ENCODE results near the gene FAM163B.
A peak's percentile ranks its signal among the peaks of the same experiment; 100 is the strongest.

FAM163B gene

DNA sequence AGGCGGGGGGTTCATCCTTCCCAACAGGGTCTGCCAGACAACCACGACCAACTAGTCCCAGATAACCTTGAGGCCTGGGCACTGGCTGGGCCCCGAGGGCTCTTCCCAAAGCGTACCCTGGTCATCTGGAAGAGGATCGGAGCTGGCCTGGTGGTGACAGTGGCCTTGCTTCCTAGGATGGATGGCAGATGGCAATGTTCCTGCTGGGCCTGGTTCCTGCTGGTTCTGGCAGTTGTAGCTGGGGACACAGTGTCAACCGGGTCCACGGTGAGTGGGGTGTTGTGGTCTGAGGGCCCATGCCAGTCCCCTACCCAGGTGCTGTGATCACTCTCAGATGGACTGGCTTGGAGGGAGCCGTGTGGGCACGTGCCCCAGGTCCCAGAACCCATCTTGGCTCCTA lies 72.7 kb downstream of the FAM163B start:
- Histone ChIP-seq H3K27ac (no peak overlapping the region), H3K4me3 (no peak overlapping the region)

DNA sequence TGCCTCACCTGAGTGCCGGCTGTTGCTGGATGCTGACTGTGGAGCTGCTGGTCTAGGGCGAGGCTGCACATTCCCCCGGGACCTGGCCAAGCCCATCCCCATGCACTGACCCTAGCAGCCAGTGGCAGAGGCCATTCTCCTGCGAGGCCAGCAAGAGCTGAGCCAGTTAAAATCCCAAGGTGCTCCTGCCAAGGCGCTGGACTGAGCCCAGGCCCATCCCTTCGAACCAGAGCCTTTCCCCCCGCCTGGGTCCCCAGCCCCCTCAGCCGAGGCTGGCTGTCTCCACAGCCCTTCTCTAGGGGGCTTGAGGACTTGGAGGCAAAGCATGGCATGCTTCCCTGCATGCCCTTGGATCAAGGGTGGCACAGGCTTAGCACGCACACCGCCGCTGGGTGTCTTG lies 73.1 kb downstream of the FAM163B start:
- H3K27ac ChIP-seq, result no peak overlapping the region
- H3K4me3 ChIP-seq, result no peak overlapping the region

DNA sequence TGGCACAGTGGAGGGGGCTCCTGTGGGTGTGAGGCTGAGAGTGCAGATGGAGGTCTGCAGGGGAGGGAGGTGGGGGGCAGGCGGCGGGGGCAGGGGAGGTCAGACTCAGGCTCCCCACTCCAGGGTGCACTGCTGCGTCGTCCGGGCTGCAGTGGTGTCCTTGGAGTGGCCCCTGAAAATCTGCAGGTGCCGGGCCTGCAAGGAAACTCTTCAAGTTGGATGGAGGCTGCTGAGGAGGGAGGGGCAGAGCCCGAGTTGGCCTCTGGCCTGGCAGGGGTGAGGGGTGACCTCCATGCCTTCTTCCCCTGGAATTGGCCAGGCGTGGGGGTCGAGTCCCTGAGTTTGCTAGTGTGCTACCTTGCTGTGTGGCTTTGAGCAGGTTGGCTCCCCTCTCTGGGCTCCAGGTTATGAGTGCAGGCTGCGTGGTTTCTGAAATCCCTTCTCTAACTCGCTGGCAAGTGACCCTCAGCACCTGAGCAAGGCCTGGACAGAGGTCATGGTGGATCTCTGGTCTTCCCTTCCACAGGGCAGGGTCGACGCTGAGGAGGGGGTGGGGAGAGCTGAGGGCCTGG lies 73.8 kb downstream of the FAM163B start:
- H3K27ac ChIP-seq, result no peak overlapping the region

DNA sequence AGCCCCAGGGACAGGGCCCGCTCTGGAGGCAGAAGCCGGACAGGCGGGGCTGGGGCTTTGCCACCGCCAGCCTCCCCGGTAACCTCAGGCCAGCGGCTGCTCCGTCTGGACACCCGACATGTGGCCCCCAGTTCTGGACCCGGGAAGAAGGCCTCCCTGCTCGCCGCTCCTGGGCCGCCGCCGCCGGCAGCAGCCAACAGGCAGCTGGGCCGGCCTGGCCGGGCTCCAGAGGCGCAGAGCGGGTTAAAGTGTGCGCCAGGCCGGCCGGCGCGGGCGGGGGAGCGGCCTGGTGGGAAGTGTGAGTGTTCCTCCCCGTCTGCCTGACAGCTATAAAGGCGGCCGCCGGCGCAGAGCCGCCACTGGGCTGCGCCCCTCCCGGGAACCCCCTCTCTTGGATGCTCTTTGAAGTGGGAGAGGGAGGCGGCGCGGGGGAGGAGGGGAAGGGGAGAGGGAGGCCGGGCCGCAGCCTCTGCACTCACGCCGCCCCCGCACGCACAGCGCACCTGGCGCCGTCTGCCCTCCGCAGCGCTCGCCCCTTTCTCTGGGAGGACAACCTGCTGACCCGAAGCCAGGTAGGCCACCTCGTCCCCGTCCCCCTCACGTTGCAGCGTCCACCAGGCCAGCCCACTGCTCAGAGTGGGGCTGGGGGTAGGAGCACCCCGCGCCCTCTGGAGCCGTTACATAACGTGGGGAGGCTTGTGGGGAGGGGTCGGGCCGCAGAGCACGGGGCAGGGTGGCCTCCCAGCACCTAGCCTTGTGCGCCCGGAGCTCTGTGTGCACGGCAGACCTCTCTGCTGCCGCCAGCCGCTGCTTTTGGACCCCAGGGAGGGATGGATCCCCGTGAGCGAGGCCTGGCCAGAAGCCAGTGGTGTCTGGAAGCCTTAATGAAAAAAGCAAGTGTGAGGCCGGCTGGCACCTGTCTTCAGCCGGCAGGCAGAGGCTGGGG lies 74.6 kb downstream of the FAM163B start, which contains the start of gene ADAMTSL2:
Gene ADAMTSL2, plus strand, starts transcription at position 359 of the 946 bp plus-strand sequence. CDS start 2,009 bp downstream, outside the sequence.
- H3K27ac ChIP-seq, result peak within 1 kb of the TSS in 7 of 21 experiments; percentile 5 to 47 (median 28)
- H3K4me3 ChIP-seq, result peak within 1 kb of the TSS; percentile 5 to 35 (median 19)

More for the DNA sequence above, 73.8 kb downstream of the FAM163B start:
- H3K4me3 ChIP-seq, result peak overlapping the region in 3 of 7 experiments; percentile 5 to 35 (median 26)

DNA sequence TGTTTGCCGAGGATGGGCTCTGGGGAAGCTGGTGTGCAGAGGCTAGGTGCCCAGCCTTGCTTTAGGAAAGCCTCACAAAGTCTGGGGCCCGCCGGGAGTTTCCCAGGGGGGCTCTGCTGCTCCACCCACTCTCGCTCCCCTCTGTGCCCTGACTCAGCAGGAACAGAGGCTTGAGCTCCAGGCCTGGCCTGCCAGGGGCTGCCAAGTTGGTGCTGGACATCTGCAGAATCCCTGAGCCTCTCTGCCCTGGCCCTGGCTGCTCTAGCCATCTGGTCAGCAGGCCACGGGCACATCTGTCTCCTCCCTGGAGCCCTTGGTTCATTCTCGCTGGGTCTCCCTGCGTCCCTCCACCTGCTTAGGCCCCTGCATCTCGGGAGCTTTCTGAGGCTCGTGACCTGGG lies 75.3 kb downstream of the FAM163B start:
- Histone ChIP-seq H3K27ac (peak overlapping the region in 1 of 21 experiments; percentile 47), H3K4me3 (no peak overlapping the region)

DNA sequence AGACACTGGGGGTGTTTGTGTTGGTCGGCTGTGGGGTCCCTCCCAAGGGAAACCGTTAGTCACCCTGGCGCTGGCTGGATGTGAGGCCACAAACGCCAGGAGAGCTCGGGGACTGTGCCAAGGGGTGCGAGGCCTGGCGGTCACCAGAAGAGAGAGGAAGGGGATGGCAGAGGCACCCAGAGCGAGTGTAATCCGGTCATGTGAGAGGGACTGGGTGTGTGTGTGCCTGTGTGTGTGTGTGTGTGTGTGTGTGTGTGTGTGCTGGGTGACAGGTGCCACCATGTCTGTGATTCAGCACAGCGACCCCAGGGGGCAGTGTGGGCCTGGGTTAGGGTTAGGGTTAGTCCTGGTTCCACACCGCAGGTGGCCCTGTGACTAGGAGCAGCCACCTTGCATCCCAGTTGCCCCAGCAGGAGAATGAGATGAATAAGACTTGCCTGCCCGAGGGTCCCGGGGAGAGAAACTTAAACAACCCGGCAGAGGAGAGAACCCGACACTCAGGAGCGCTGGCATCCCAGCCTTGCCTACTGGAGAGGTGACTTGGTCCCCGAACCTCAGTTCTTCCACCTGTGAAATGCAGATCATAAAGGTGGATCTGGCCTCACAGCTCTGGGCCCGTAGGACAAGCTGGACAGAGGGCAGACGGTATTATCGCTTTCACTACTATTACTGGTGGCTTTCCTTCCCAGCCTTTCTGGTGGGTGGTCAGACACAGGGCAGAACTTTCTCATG lies 76.1 kb downstream of the FAM163B start:
- Histone ChIP-seq H3K4me3 (no peak overlapping the region), H3K27ac (no peak overlapping the region)

DNA sequence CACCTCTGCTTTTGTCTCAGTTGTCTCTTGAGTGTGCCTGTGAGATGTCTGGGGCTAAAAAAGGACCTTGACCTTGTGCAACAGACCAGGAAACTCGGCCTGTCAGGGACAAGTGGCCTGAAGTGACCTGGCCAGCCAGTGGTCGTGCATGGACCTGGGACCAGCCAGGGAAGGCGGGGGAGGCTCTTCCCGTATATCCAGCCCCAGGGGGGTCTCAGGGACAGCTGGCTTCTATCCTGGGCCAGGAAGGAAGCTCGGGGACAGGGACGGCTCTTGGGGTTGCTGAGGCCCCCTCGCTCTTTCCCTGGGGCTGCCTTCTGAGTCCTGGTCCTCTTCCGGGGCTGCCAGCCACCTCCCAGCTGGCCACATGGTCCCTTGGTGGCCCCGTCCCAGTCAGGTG lies 77.9 kb downstream of the FAM163B start:
- Histone ChIP-seq H3K27ac (no peak overlapping the region), H3K4me3 (no peak overlapping the region)

DNA sequence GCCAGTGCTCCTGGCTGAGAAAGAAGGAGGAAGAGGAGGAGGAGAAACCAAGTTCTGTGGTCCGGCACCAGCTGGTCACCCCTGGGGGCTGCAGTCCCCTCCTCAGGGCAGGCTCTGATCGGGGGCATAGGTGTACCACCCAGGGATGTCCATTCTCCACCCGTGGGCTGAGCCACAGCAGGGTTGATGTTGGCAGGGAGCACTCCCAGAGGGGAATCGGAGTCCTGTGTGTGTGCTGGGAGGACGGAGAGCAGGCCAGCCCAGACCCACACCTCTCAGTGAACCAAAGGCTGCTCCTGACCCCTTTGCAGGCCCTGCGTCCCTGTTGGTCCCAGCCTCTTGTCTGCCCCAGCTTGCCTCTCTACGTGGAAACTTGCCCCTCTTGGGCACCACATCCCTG lies 79.3 kb downstream of the FAM163B start:
- H3K27ac ChIP-seq, result no peak overlapping the region
- H3K4me3 ChIP-seq, result no peak overlapping the region

DNA sequence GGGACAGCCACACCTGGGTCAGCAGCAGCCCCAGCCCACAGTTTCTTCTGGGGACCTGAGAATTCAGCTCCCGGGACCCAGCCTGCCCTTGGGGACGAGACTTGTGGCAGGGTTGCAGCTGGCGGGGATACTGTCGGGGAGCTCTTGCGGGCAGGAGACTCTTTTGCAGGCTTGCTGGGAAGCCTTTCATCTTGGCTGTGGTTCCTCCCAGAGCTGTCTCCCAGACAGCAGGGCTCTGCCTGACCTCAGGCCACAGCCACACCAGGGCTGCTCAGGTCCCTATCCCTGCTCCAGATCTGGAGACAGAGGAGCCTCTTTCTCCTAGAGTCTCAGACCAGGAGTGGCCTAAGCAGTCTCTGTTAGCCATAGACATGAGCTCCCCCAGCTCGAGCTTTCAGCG lies 79.7 kb downstream of the FAM163B start:
- Histone ChIP-seq H3K4me3 (no peak overlapping the region), H3K27ac (no peak overlapping the region)

DNA sequence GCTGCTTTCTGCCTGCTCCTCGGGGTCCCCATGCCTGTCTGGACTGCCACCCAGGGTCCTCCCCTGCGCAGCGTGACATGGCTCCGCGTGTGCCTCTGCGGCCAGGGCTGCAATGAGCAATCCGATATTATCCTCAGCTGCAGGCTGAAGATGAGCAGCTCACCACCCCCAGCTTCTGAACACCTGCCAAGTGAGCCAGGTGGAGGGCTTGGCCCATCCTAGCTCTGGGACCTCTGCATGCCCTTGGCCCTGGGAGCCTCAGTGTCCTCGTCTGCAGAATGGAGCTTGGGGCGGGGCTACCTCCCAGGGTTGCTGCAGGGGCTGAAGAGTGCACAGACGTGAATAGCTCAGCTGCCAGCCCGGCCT lies 80.3 kb downstream of the FAM163B start:
- Histone ChIP-seq H3K27ac (no peak overlapping the region), H3K4me3 (no peak overlapping the region)

DNA sequence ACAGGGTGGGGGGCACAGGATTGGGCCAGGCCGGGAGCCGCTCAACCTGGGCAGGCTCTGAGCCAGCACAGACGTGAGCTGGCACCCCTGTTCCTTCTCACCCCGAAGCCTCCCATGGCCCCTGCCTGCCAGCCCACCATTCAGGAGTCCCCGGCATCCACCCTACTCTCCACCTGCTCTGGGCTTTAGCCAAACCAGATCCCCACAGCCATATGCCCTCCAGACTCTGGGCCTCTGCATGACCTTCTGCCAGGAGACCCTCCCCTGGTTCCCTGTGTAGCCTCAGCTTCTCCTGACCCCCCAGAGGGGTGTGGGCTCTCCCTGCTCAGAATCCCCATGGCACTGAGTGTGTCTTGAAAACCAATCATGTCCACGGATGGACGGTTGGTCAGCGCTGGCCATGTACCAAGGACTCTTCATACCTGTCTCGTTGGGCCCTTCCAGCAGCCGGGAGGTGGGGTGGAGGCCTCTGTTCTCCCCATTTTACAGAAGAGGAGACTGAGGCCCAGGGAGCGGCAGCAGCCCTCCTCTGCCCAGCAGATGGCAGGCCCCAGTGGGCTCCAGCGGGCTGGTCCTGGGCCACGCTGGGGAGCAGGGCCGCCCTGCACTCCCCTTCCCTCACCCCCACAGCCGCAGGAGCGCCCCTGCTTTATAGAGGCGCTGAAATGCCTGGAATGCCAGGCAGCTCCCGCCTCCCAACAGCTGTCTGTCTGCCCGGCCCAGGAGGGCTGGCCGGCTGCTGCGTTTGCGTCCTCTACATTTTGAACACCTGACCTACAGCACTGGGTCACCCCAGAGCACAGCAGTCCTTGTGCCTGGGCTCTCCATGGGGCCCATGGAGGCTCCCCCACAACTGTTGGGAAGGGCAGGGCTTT lies 81.0 kb downstream of the FAM163B start:
- no peak overlapping the region for H3K27ac ChIP-seq
- no peak overlapping the region for H3K4me3 ChIP-seq

DNA sequence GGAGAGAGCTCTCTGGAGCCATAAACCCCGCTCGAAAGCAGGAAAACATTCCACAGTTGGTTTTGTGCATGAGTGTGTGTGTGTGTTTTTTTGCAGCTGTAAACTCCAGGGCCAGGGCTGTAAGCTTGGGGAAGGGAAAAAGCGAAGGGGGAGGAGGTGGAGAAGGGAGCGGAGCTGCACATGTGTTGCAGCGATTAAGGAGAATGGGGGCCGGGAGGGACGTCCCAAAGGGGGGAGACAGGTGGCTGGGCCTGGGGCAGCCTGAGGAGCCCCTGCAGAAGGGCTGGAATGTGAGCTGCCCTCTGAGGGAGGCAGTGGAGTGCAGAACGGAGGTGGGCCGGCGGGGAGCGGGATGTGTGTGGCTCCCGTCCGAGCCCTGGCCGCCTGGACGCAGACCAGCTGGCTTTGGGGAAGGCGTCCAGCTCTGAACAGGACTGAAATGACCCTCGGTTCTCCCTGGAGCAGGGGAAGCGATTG lies 81.7 kb downstream of the FAM163B start:
- H3K4me3 ChIP-seq, result no peak overlapping the region
- H3K27ac ChIP-seq, result no peak overlapping the region
